ENCODE measurements around the gene NUCKS1.

NUCKS1 gene

GRCh38 chr1:205750138-205751035, at the start of gene NUCKS1:
NUCKS1 (minus strand) TSS chr1:205750182; CDS start chr1:205749973, 209 bp downstream.
- no peaks in the 10 kb centered on the region for H3K27me3 Mint-ChIP-seq
- DNase-seq = peak; percentile 93
- peak within 1 kb of the TSS; percentile 99 for H3K27ac Mint-ChIP-seq
- no peaks in the 10 kb centered on the region for H3K9me3 Mint-ChIP-seq
- peaks cover 42% of the 10 kb centered on the region for H3K36me3 Mint-ChIP-seq (ENCODE audit: low read depth)
- H3K4me3 Mint-ChIP-seq = peak within 1 kb of the TSS; percentile 90
- peaks cover 38% of the 10 kb centered on the region for H3K4me1 Mint-ChIP-seq (ENCODE audit: low read depth)

GRCh38 chr1:205798577-205798976, 48.6 kb upstream of the NUCKS1 start:
- Mint-ChIP-seq H3K4me3 (no peak overlapping the region), H3K36me3 (ENCODE audit: low read depth) (peaks cover 76% of the 10 kb centered on the region), H3K27ac (peak overlapping the region; percentile 24), H3K27me3 (no peaks in the 10 kb centered on the region), H3K9me3 (no peaks in the 10 kb centered on the region), H3K4me1 (ENCODE audit: low read depth) (peaks cover 4% of the 10 kb centered on the region)
- no peak for DNase-seq

DNA sequence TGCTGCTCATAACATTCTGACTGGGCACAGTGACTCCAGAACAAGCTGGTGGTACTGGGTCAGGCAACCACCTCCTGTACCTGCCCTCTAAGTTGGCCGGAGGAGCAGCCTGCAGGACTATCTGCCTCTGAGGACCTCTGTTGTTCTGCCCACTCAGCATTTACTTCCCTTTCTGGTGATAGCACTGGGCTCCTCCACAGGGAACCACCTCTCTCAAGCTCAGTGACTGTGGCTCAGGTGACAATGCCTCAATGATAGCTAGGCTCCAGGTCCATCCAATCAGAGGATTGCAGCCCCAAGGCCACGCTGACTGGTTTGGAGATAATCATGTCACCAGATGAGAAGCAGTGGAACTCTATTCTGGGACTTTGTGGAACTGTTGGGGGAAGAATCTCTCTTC, 47.2 kb upstream of the NUCKS1 start:
- no peaks in the 10 kb centered on the region for H3K27me3 Mint-ChIP-seq
- H3K27ac Mint-ChIP-seq = peak overlapping the region; percentile 12
- no peak overlapping the region for H3K4me3 Mint-ChIP-seq
- H3K9me3 Mint-ChIP-seq = no peaks in the 10 kb centered on the region
- no peak for DNase-seq
- H3K4me1 Mint-ChIP-seq (ENCODE audit: low read depth) = peaks cover 1% of the 10 kb centered on the region
- H3K36me3 Mint-ChIP-seq (ENCODE audit: low read depth) = peaks cover 86% of the 10 kb centered on the region

DNA sequence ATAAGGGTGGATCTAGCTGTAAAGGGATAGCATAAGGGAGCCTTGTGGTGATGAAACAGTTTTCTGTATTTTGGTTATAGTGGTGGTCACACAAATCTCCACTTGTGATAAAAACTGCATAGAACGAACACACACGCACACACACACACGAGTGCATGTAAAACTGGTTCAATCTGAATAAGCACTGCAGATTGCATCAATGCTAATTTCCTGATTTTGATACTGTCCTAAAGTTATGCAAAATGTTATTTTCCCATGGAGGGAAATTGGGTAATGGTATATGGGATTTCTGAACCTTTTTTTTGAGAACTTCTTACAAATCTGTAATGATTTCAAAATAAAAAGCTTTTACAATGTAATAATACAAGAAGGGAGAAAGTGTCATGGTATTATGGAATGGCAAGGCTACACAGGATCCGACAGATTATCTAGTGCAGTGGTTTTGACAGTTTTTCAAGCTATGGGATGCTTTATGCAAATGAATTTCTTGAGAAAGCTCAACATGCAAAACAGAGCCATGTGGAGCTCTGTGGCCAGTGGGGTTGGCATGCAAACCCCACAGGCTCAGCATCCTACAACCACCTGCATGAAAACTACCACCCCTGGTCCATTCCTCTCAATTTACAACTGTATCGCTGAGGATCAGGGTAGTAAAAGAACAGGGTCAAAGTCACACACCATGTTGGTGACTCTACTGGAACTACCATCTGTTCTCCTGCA, 44.2 kb upstream of the NUCKS1 start:
- Mint-ChIP-seq H3K27ac (peak overlapping the region; percentile 73), H3K9me3 (no peaks in the 10 kb centered on the region), H3K4me3 (no peak overlapping the region), H3K27me3 (no peaks in the 10 kb centered on the region), H3K36me3 (ENCODE audit: low read depth) (peaks cover 96% of the 10 kb centered on the region), H3K4me1 (ENCODE audit: low read depth) (peaks cover 1% of the 10 kb centered on the region)
- no peak for DNase-seq

GRCh38 chr1:205792961-205793673, 43.1 kb upstream of the NUCKS1 start:
- no peak for DNase-seq
- no peaks in the 10 kb centered on the region for H3K9me3 Mint-ChIP-seq
- no peak overlapping the region for H3K4me3 Mint-ChIP-seq
- peak overlapping the region; percentile 44 for H3K27ac Mint-ChIP-seq
- H3K4me1 Mint-ChIP-seq (ENCODE audit: low read depth) = peaks cover 1% of the 10 kb centered on the region
- peaks cover 86% of the 10 kb centered on the region for H3K36me3 Mint-ChIP-seq (ENCODE audit: low read depth)
- no peaks in the 10 kb centered on the region for H3K27me3 Mint-ChIP-seq

DNA sequence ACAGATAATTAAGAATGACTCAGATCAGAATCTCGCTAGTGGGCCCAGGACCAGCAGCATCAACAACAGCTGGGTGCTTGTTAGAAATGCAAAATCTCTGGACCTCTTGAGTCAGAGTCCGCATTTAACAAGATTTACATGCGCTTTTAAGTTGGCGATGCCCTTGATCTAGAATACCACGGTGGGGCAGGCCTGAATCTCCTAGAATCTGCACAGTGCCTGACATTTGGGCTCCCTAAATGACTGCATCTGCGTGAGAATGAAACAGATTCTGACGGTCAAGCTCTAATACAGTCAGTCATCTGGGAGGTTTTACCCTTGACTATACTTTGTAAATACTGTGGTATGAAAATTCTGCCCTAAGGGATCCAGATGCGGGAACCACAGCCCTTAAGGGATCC, 42.5 kb upstream of the NUCKS1 start:
- peaks cover 80% of the 10 kb centered on the region for H3K36me3 Mint-ChIP-seq (ENCODE audit: low read depth)
- peaks cover 1% of the 10 kb centered on the region for H3K4me1 Mint-ChIP-seq (ENCODE audit: low read depth)
- no peak overlapping the region for H3K27ac Mint-ChIP-seq
- H3K27me3 Mint-ChIP-seq = no peaks in the 10 kb centered on the region
- H3K9me3 Mint-ChIP-seq = no peaks in the 10 kb centered on the region
- DNase-seq = no peak
- H3K4me3 Mint-ChIP-seq = no peak overlapping the region

DNA sequence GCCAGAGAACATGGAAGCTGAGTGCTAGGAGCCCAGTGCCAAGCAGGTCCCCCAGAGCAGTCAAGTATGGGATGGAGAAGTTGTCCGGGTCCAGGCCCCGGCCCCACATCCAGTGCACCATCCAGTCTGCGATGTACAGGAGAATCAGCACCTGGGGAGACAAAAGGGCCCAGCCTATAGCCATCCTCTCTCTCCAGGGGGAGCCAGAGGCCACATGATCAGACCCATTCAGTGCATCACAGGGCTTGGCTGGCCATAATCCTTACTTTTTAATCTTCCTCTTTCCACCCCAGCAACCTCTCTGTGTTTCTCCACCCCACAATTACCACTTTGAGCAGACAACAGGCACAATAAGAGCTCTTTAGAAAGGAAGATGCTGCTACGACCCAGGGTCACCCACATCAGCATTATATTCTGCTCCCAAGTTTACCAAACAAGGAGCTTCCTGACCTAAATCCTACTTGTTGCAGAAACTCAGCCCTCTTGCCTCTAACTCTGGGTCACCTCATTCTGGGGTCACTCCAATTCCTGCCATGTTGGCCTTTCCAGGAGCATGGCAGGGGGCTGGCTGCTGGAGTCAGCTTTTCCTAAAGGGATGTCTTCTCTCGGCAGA, 41.7 kb upstream of the NUCKS1 start:
- Mint-ChIP-seq H3K27ac (no peak overlapping the region), H3K4me3 (no peak overlapping the region), H3K9me3 (no peaks in the 10 kb centered on the region), H3K36me3 (ENCODE audit: low read depth) (peaks cover 72% of the 10 kb centered on the region), H3K4me1 (ENCODE audit: low read depth) (peaks cover 1% of the 10 kb centered on the region), H3K27me3 (no peaks in the 10 kb centered on the region)
- peak; percentile 70 for DNase-seq

GRCh38 chr1:205787287-205787916, 37.4 kb upstream of the NUCKS1 start:
- DNase-seq = no peak
- Mint-ChIP-seq H3K9me3 (no peaks in the 10 kb centered on the region), H3K27ac (no peak overlapping the region)

GRCh38 chr1:205786601-205787000, 36.6 kb upstream of the NUCKS1 start:
- Mint-ChIP-seq H3K36me3 (ENCODE audit: low read depth) (peaks cover 24% of the 10 kb centered on the region), H3K27me3 (no peaks in the 10 kb centered on the region), H3K27ac (no peak overlapping the region), H3K4me1 (ENCODE audit: low read depth) (peaks cover 7% of the 10 kb centered on the region), H3K9me3 (no peaks in the 10 kb centered on the region), H3K4me3 (no peak overlapping the region)
- no peak for DNase-seq

More at GRCh38 chr1:205787287-205787916, 37.4 kb upstream of the NUCKS1 start:
- H3K27me3 Mint-ChIP-seq = no peaks in the 10 kb centered on the region
- peaks cover 32% of the 10 kb centered on the region for H3K36me3 Mint-ChIP-seq (ENCODE audit: low read depth)
- H3K4me1 Mint-ChIP-seq (ENCODE audit: low read depth) = peaks cover 7% of the 10 kb centered on the region
- no peak overlapping the region for H3K4me3 Mint-ChIP-seq

- peaks cover 13% of the 10 kb centered on the region for H3K36me3 Mint-ChIP-seq (ENCODE audit: low read depth)
- H3K9me3 Mint-ChIP-seq = no peaks in the 10 kb centered on the region
- H3K27ac Mint-ChIP-seq = no peak overlapping the region
- no peak overlapping the region for H3K4me3 Mint-ChIP-seq
- peaks cover 7% of the 10 kb centered on the region for H3K4me1 Mint-ChIP-seq (ENCODE audit: low read depth)
- no peaks in the 10 kb centered on the region for H3K27me3 Mint-ChIP-seq
- no peak for DNase-seq
Observed at GRCh38 chr1:205785446-205785845, 35.5 kb upstream of the NUCKS1 start.

DNA sequence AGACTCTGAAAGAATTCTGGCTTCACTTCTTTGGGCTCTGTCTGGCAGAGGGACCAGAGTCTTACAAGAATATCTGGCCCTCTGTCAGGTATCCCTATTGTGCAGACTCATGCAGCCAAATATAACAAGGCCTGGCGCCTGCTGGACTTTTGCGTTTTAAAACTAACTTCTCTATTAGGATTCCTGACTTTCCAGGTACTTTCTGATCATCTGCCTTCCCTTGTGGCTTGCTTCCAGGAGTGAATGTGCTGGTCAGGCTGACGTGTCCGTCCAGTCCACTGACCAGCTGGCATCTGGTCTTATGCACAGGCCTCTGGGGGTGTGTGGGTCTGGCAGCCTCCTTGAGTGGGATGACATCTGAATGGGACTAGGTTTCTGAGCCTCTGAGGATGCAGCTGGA, 33.9 kb upstream of the NUCKS1 start:
- no peak for DNase-seq
- H3K4me3 Mint-ChIP-seq = no peak overlapping the region
- no peaks in the 10 kb centered on the region for H3K27me3 Mint-ChIP-seq
- H3K4me1 Mint-ChIP-seq (ENCODE audit: low read depth) = peaks cover 7% of the 10 kb centered on the region
- H3K36me3 Mint-ChIP-seq (ENCODE audit: low read depth) = no peaks in the 10 kb centered on the region
- H3K9me3 Mint-ChIP-seq = no peaks in the 10 kb centered on the region
- no peak overlapping the region for H3K27ac Mint-ChIP-seq

DNA sequence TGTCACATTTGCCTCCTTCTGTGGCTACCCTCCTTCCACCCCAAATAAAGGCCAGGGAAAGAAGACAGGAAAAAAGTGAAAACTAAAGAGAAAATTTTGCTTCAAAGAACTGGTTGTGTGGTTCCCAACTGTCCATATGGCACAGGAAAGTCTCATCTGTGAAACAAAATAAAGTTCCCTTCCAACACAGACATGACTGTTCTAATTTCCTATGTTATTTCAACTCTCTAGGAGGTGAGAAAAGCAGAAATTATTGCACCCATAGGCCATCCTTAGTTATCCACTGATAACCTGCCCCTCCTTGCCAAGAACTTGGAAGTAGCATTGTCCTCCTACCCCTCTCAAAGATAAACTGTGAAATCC, 33.4 kb upstream of the NUCKS1 start:
- Mint-ChIP-seq H3K27ac (peak overlapping the region; percentile 11), H3K36me3 (ENCODE audit: low read depth) (no peaks in the 10 kb centered on the region), H3K9me3 (no peaks in the 10 kb centered on the region)

GRCh38 chr1:205782627-205783432, 32.8 kb upstream of the NUCKS1 start:
- peaks cover 7% of the 10 kb centered on the region for H3K4me1 Mint-ChIP-seq (ENCODE audit: low read depth)
- H3K4me3 Mint-ChIP-seq = no peak overlapping the region
- H3K27me3 Mint-ChIP-seq = no peaks in the 10 kb centered on the region
- DNase-seq = no peak
- H3K27ac Mint-ChIP-seq = no peak overlapping the region
- no peaks in the 10 kb centered on the region for H3K36me3 Mint-ChIP-seq (ENCODE audit: low read depth)
- no peaks in the 10 kb centered on the region for H3K9me3 Mint-ChIP-seq

More for the DNA sequence above, 33.4 kb upstream of the NUCKS1 start:
- no peak for DNase-seq
- Mint-ChIP-seq H3K4me3 (no peak overlapping the region), H3K27me3 (no peaks in the 10 kb centered on the region), H3K4me1 (ENCODE audit: low read depth) (peaks cover 7% of the 10 kb centered on the region)

All from activated T-cell treated with anti-CD3 and anti-CD28 coated beads, Interleukin-2, amount 50 U/mL, for 24 hours (primary cell).